OCI-LY1 (cell line): Measurements from ENCODE around the gene GSPT1.

Experiments used
- H2AFZ ChIP-seq: fragments of 200-600 bp; sonication (generic), shearing (Covaris generic); 2 replicates; pipeline ENCODE4 v1.6.0; 2014; ENCODE audit warnings: antibody characterized with exemption, mild to moderate bottlenecking, low read length
- H3F3A ChIP-seq: fragments of 200-600 bp; sonication (generic), shearing (Covaris generic); 2 replicates; pipeline ENCODE4 v1.6.0; 2014; ENCODE audit warnings: mild to moderate bottlenecking, antibody characterized with exemption, low read length, moderate library complexity; ENCODE audit not compliant: insufficient read depth
- H3K27ac ChIP-seq: fragments of 200-600 bp; sonication (generic); 2 replicates; pipeline ENCODE4 v1.5.1; 2014; ENCODE audit warnings: low read length, mixed run types, mild to moderate bottlenecking, low read depth; ENCODE audit not compliant: poor library complexity, severe bottlenecking
- H3K27me3 ChIP-seq: fragments of 200-600 bp; sonication (generic); 2 replicates; pipeline ENCODE4 v1.6.0; 2014; ENCODE audit warnings: antibody characterized with exemption, mild to moderate bottlenecking, low read length, moderate library complexity; ENCODE audit not compliant: insufficient read depth
- H3K36me3 ChIP-seq: fragments of 200-600 bp; sonication (generic); 2 replicates; pipeline ENCODE4 v1.6.1; 2014; ENCODE audit warnings: mild to moderate bottlenecking, antibody characterized with exemption, low read length, moderate library complexity, mixed read lengths; ENCODE audit not compliant: insufficient read depth
- H3K4me1 ChIP-seq: fragments of 200-600 bp; sonication (generic); 2 replicates; pipeline ENCODE4 v1.5.1; 2014; ENCODE audit warnings: mild to moderate bottlenecking, low read length, moderate library complexity; ENCODE audit not compliant: insufficient read depth, severe bottlenecking
- H3K4me2 ChIP-seq: fragments of 200-600 bp; sonication (generic), shearing (Covaris generic); 2 replicates; pipeline ENCODE4 v1.6.1; 2014; ENCODE audit warnings: low read length
- H3K4me3 ChIP-seq: fragments of 200-600 bp; sonication (generic); 2 replicates; pipeline ENCODE4 v1.5.1; 2014; ENCODE audit warnings: low read length, low read depth, mild to moderate bottlenecking, mixed read lengths; ENCODE audit not compliant: poor library complexity, severe bottlenecking
- H3K79me2 ChIP-seq: fragments of 200-600 bp; shearing (Covaris generic); 2 replicates; pipeline ENCODE4 v1.6.1; 2016; ENCODE audit warnings: mixed run types, low read length, mixed read lengths; ENCODE audit not compliant: insufficient read depth
- H3K9ac ChIP-seq: fragments of 200-600 bp; sonication (generic), shearing (Covaris generic); 2 replicates; pipeline ENCODE4 v1.6.1; 2014; ENCODE audit warnings: mild to moderate bottlenecking, low read length, mixed read lengths
- H3K9me2 ChIP-seq: fragments of 200-600 bp; sonication (generic), shearing (Covaris generic); 2 replicates; pipeline ENCODE4 v1.6.1; 2014; ENCODE audit warnings: low read depth, mild to moderate bottlenecking, low read length, mixed read lengths
- H3K9me3 ChIP-seq: fragments of 200-600 bp; shearing (Covaris generic); 2 replicates; pipeline ENCODE4 v1.6.1; 2014; ENCODE audit warnings: low read length, mixed read lengths
- H4K20me1 ChIP-seq: fragments of 200-600 bp; sonication (generic), shearing (Covaris generic); 2 replicates; pipeline ENCODE4 v1.6.0; 2016; ENCODE audit warnings: mild to moderate bottlenecking, low read length; ENCODE audit not compliant: insufficient read depth
- CTCF ChIP-seq: fragments of 200-600 bp; sonication (generic), shearing (Covaris generic); IDR thresholded peaks from 2 replicates; pipeline ENCODE4 v1.5.1; 2017; ENCODE audit warnings: mild to moderate bottlenecking, antibody characterized with exemption, low read length, moderate library complexity, mixed read lengths
- EZH2 ChIP-seq: fragments of 200-600 bp; sonication (generic), shearing (Covaris generic); IDR thresholded peaks from 2 replicates; pipeline ENCODE4 v1.8.0; 2017; ENCODE audit warnings: borderline replicate concordance, mixed run types, mild to moderate bottlenecking, antibody characterized with exemption, low read length, moderate library complexity, mixed read lengths

Gene GSPT1

GRCh38 chr16:11868412-11868980, 47.3 kb downstream of the GSPT1 start:
- Histone ChIP-seq H3K27me3 (no peaks in the 10 kb centered on the region), H3K36me3 (peaks cover 51% of the 10 kb centered on the region), H2AFZ (no peak overlapping the region), H3K9ac (no peak overlapping the region), H3K9me2 (no peaks in the 10 kb centered on the region), H3K4me3 (no peak overlapping the region), H3K27ac (no peak overlapping the region), H3K4me2 (no peak overlapping the region), H4K20me1 (no peaks in the 10 kb centered on the region), H3K9me3 (no peaks in the 10 kb centered on the region), H3K79me2 (peaks cover 13% of the 10 kb centered on the region), H3F3A (peaks cover 7% of the 10 kb centered on the region), H3K4me1 (peaks cover 12% of the 10 kb centered on the region)
- TF ChIP-seq EZH2: no peak
- no peak for TF ChIP-seq CTCF

- no peak overlapping the region for H3K4me3 ChIP-seq
- TF ChIP-seq CTCF (no peak), EZH2 (no peak)
These were observed 53.3 kb downstream of the GSPT1 start for GRCh38 chr16:11862489-11862888.

GRCh38 chr16:11857161-11857560, 58.6 kb downstream of the GSPT1 start:
- Histone ChIP-seq H3K79me2 (peaks cover 72% of the 10 kb centered on the region), H2AFZ (no peak overlapping the region), H3K9ac (no peak overlapping the region), H3K9me2 (no peaks in the 10 kb centered on the region), H3F3A (no peaks in the 10 kb centered on the region), H3K36me3 (peaks cover 30% of the 10 kb centered on the region), H3K9me3 (no peaks in the 10 kb centered on the region), H3K4me2 (no peak overlapping the region), H3K4me1 (peaks cover 24% of the 10 kb centered on the region), H4K20me1 (no peaks in the 10 kb centered on the region), H3K27me3 (no peaks in the 10 kb centered on the region), H3K27ac (no peak overlapping the region), H3K4me3 (no peak overlapping the region)
- TF ChIP-seq CTCF (no peak), EZH2 (no peak)

More at GRCh38 chr16:11862489-11862888, 53.3 kb downstream of the GSPT1 start:
- Histone ChIP-seq H3K36me3 (peaks cover 7% of the 10 kb centered on the region), H3K4me1 (peaks cover 12% of the 10 kb centered on the region), H2AFZ (no peak overlapping the region), H3K27ac (no peak overlapping the region), H3F3A (no peaks in the 10 kb centered on the region), H3K27me3 (no peaks in the 10 kb centered on the region), H3K9me2 (no peaks in the 10 kb centered on the region), H3K79me2 (peaks cover 48% of the 10 kb centered on the region), H4K20me1 (no peaks in the 10 kb centered on the region), H3K9me3 (no peaks in the 10 kb centered on the region), H3K9ac (no peak overlapping the region), H3K4me2 (no peak overlapping the region)
